Nephron (organoid): ENCODE measurements around the gene BCL6B.

Experiments
- H3K27ac Mint-ChIP-seq, 3 experiments: 2 replicates each; pipeline ENCODE4 v1.8.0; 2020; ENCODE audit warnings: mixed read lengths in 3 of 3, mild to moderate bottlenecking in 2 of 3, moderate library complexity in 1 of 3
- H3K27me3 Mint-ChIP-seq: 2 replicates; pipeline ENCODE4 v1.8.0; 2021; ENCODE audit warnings: low read depth, mild to moderate bottlenecking, moderate library complexity, mixed read lengths
- H3K36me3 Mint-ChIP-seq: 2 replicates; pipeline ENCODE4 v1.8.0; 2020; ENCODE audit warnings: low read depth, mixed read lengths
- H3K4me1 Mint-ChIP-seq: 2 replicates; pipeline ENCODE4 v1.8.0; 2020; ENCODE audit warnings: mixed read lengths
- H3K4me3 Mint-ChIP-seq, 3 experiments: 2 replicates each; pipeline ENCODE4 v1.8.0; 2020; ENCODE audit warnings: mild to moderate bottlenecking in 3 of 3, mixed read lengths in 3 of 3, moderate library complexity in 2 of 3
- H3K9me3 Mint-ChIP-seq: 2 replicates; pipeline ENCODE4 v1.8.0; 2020; ENCODE audit warnings: mixed read lengths
- CTCF ChIP-seq, 3 experiments: fragments of 200-600 bp; sonication (generic); IDR thresholded peaks; one replicate each; pipeline ENCODE4 v1.5.0; 2021; ENCODE audit warnings: antibody characterized with exemption in 3 of 3; ENCODE audit not compliant: unreplicated experiment in 3 of 3

Gene BCL6B

GRCh38 chr17:6998855-6999508, 23.9 kb upstream of the BCL6B start:
- H3K9me3 Mint-ChIP-seq: no peaks in the 10 kb centered on the region
- H3K4me3 Mint-ChIP-seq: no peak overlapping the region
- no peak overlapping the region for H3K27ac Mint-ChIP-seq
- peaks cover 48% of the 10 kb centered on the region for H3K36me3 Mint-ChIP-seq
- no peak for TF ChIP-seq CTCF (IDR thresholded peaks at IDR 0.05; ENCODE audit: unreplicated experiment in 3 of 3)
- H3K4me1 Mint-ChIP-seq: peaks cover 4% of the 10 kb centered on the region
- H3K27me3 Mint-ChIP-seq: peaks cover 17% of the 10 kb centered on the region

- H3K27ac Mint-ChIP-seq: no peak overlapping the region
- no peaks in the 10 kb centered on the region for H3K4me1 Mint-ChIP-seq
- H3K9me3 Mint-ChIP-seq: no peaks in the 10 kb centered on the region
- TF ChIP-seq CTCF (IDR thresholded peaks at IDR 0.05; ENCODE audit: unreplicated experiment in 3 of 3): peak; percentile 40 to 53 (median 49)
- H3K27me3 Mint-ChIP-seq: peaks cover 7% of the 10 kb centered on the region
- H3K4me3 Mint-ChIP-seq: no peak overlapping the region
- H3K36me3 Mint-ChIP-seq: peaks cover 41% of the 10 kb centered on the region
Measured at GRCh38 chr17:7001318-7001961, 21.4 kb upstream of the BCL6B start.

- TF ChIP-seq CTCF (IDR thresholded peaks at IDR 0.05; ENCODE audit: unreplicated experiment in 3 of 3): no peak
- Mint-ChIP-seq H3K4me3 (no peak overlapping the region), H3K36me3 (peaks cover 36% of the 10 kb centered on the region), H3K27ac (no peak overlapping the region), H3K27me3 (no peaks in the 10 kb centered on the region), H3K4me1 (no peaks in the 10 kb centered on the region), H3K9me3 (no peaks in the 10 kb centered on the region)
Measured at GRCh38 chr17:7002288-7003047, 20.4 kb upstream of the BCL6B start.

GRCh38 chr17:7003745-7004144, 19.1 kb upstream of the BCL6B start:
- no peak for TF ChIP-seq CTCF (IDR thresholded peaks at IDR 0.05; ENCODE audit: unreplicated experiment in 3 of 3)
- Mint-ChIP-seq H3K4me1 (no peaks in the 10 kb centered on the region), H3K9me3 (no peaks in the 10 kb centered on the region), H3K36me3 (peaks cover 24% of the 10 kb centered on the region), H3K27ac (no peak overlapping the region), H3K27me3 (no peaks in the 10 kb centered on the region), H3K4me3 (no peak overlapping the region)

GRCh38 chr17:7004398-7005253, 18.2 kb upstream of the BCL6B start:
- H3K27ac Mint-ChIP-seq: no peak overlapping the region
- no peak overlapping the region for H3K4me3 Mint-ChIP-seq
- H3K4me1 Mint-ChIP-seq: no peaks in the 10 kb centered on the region
- H3K9me3 Mint-ChIP-seq: no peaks in the 10 kb centered on the region
- peak; percentile 58 to 77 (median 72) for TF ChIP-seq CTCF (IDR thresholded peaks at IDR 0.05; ENCODE audit: unreplicated experiment in 3 of 3)
- H3K36me3 Mint-ChIP-seq: peaks cover 17% of the 10 kb centered on the region
- H3K27me3 Mint-ChIP-seq: no peaks in the 10 kb centered on the region
